Effector memory CD8-positive, alpha-beta T cell (primary cell): ENCODE measurements around the gene JAK1.

Source experiments
- ATAC-seq: fragments of 150-1000 bp; cut with Tn5 transposase; replicated peaks from 2 replicates; pipeline ENCODE4 v1.10.0; 2021; ENCODE audit warnings: mild to moderate bottlenecking, moderate library complexity
- DNase-seq, 3 experiments: peaks; one replicate each; pipeline ENCODE4 v3.0.0; 2021
- H3K27ac Mint-ChIP-seq, 2 donors: one replicate each; pipeline ENCODE4 v1.8.0; 2022; ENCODE audit warnings: mild to moderate bottlenecking in 2 of 2, mixed read lengths in 2 of 2, moderate library complexity in 2 of 2
- H3K27me3 Mint-ChIP-seq, 2 donors: one replicate each; pipeline ENCODE4 v1.8.0; 2022; ENCODE audit warnings: mixed read lengths in 2 of 2
- H3K36me3 Mint-ChIP-seq: one replicate; pipeline ENCODE4 v1.8.0; 2022; ENCODE audit warnings: mild to moderate bottlenecking, moderate library complexity, mixed read lengths; ENCODE audit not compliant: insufficient read depth
- H3K4me1 Mint-ChIP-seq, 2 donors: one replicate each; pipeline ENCODE4 v1.8.0; 2022; ENCODE audit warnings: low read depth in 2 of 2, mixed read lengths in 2 of 2
- H3K4me3 Mint-ChIP-seq, 2 donors: one replicate each; pipeline ENCODE4 v1.8.0; 2022; ENCODE audit warnings: mild to moderate bottlenecking in 2 of 2, mixed read lengths in 2 of 2, moderate library complexity in 2 of 2
- H3K9me3 Mint-ChIP-seq, 2 donors: one replicate each; pipeline ENCODE4 v1.8.0; 2022; ENCODE audit warnings: mixed read lengths in 2 of 2

JAK1 gene

DNA sequence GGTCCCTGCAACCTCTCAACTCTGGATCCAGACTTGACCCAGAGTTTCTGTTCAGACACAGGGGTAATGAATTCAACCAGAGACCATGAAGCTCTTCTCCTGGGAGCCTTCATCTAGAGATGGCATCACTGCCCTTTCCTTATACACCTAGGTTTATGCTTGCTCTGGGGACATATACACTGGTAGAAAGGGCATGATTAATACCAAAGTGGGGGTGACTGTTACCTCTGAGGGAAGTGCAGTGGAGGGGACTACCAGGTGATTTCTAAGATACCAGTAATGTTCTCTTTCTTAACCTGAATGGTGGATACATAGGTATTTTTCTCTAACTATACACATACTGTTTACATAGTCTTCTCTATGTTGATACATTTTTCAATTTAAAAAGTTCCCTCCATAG, 48.4 kb downstream of the JAK1 start:
- ATAC-seq (no peak), DNase-seq (no peak)
- no peaks in the 10 kb centered on the region for H3K27me3 Mint-ChIP-seq
- H3K9me3 Mint-ChIP-seq, result no peaks in the 10 kb centered on the region
- H3K4me3 Mint-ChIP-seq, result peak overlapping the region; percentile 76 to 77
- peak overlapping the region in 1 of 2 donors; percentile 74 for H3K27ac Mint-ChIP-seq
- H3K36me3 Mint-ChIP-seq, result peaks cover 22% of the 10 kb centered on the region
- peaks cover 79 to 93% of the 10 kb centered on the region in 2 donors for H3K4me1 Mint-ChIP-seq

DNA sequence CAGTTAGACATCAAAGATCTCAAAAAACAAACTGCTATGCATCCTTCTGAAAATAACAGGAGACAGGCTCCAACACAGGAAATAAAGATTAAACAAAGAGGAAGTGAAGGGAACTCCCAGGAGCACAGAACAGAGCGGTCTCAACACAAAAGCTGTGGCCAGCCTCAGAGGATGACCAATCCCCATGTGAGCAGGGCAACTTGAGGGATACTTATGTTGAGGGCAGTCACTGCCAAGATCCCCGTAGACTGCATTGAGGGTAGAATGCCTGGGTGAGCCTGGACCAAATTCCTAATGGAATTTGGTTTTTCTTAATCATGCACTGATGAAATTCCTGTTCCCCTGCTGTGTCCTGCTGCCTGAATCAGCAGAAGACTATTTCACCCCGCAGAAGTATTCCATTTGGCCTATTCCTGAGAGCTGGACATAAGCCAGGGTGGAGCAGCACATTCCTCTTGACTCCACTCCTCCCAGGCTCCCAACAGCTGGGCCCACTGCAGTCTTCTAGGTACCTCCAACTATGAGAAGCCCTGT, 49.0 kb downstream of the JAK1 start:
- H3K4me3 Mint-ChIP-seq, result peak overlapping the region; percentile 76 to 77
- ATAC-seq, result peak; percentile 13
- peak overlapping the region; percentile 74 to 94 for H3K27ac Mint-ChIP-seq

DNA sequence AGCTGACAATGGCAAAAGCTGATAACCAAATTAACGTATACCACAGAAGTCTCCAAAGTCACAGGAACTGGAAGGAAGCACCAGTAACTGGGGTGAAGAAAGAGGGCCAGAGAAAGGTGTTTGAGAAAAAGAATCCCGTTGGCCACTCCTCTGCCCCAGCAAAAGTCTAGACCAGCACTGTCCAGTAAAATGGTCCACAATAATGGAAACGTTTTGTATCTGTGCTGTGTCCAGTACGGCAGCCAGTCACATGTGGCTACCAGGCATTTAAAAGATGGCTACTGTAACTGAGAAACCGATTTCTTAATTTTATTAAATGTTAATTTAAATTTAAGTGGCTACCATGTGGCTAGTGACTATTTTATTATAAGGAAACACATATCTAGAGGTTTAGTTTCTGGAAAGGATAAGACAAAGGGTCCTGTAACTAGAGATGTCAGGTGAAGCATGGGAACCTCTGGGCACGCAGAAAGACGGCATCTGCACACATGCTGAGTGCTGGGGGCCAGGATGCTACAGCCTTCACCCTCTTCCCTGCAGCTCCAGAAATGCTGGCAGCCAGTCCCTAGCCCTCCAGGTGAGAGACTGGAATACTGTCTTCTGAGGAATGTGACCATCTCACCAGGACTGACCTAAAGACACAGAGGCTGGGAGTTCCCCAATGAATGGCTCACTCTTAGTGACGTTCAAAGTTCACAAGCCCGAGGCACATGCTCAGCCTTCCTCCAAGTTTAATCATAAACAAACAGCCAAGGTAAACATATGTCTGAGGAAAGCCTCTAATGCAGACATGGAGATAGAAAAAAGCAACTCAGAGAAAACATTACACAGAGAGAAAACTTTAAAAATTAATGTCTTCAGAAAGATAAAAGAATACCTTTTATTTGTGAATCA, 50.7 kb downstream of the JAK1 start:
- peaks cover 19% of the 10 kb centered on the region for H3K36me3 Mint-ChIP-seq
- H3K27me3 Mint-ChIP-seq, result no peaks in the 10 kb centered on the region
- peaks cover 74 to 89% of the 10 kb centered on the region in 2 donors for H3K4me1 Mint-ChIP-seq
- H3K9me3 Mint-ChIP-seq, result no peaks in the 10 kb centered on the region
- H3K27ac Mint-ChIP-seq, result peak overlapping the region; percentile 74 to 94
- peak overlapping the region; percentile 76 to 77 for H3K4me3 Mint-ChIP-seq
- ATAC-seq (peak; percentile 25), DNase-seq (no peak)

More for the DNA sequence above, 49.0 kb downstream of the JAK1 start:
- H3K9me3 Mint-ChIP-seq, result no peaks in the 10 kb centered on the region
- peaks cover 19% of the 10 kb centered on the region for H3K36me3 Mint-ChIP-seq
- DNase-seq, result no peak
- peaks cover 78 to 89% of the 10 kb centered on the region in 2 donors for H3K4me1 Mint-ChIP-seq
- no peaks in the 10 kb centered on the region for H3K27me3 Mint-ChIP-seq

DNA sequence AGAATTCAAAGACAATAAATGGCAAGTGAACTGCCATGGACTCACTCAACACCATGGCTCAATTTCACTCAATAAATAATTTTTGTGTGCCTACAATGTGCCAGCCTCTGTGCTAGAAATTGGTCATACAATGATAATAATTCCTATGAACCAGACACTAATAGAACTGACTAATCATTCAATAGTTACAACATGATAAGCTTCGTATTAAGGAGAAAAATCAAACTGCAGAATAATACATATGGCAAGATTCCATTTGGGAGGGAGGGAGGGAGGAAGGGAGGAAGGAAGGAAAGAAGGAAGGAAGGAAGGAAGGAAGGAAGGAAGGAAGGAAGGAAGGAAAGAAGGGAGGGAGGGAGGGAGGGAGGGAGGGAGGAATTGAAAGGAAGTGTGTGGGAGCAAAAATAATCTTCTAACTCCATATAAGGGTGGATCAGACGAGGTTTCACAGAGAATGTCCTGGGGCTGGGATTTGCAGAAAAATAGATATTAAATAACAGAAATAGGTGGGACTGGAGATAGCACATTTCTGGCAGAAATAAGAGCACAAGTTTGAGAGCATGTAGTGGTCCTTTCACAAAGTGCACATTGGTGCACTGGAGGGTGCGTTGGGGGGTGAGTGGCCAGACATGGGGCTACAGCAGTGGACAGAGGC, 52.9 kb downstream of the JAK1 start:
- Mint-ChIP-seq H3K4me1 (peaks cover 76 to 90% of the 10 kb centered on the region in 2 donors), H3K4me3 (peak overlapping the region; percentile 50 to 60)

DNA sequence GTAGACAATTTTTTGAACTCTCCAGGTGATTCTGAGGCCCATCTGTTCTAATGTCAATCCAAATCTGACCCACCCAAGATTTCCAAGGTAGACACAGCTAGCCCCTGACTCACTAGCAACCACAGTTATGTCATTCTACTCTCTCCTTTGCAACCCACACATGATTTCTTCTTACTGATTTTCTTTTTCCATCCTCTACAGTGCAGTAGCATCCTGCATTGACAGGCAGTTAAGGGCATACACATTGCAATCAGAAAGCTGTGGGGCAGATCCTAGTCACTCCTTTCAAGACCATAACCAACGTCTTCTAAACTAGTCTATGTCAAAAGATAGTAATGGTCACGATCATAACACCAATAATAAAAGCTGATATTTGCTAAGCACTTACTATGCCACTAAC, 54.2 kb downstream of the JAK1 start:
- ATAC-seq, result peak; percentile 38
- no peaks in the 10 kb centered on the region for H3K27me3 Mint-ChIP-seq
- H3K4me3 Mint-ChIP-seq, result peak overlapping the region; percentile 4 to 23
- H3K4me1 Mint-ChIP-seq, result peaks cover 75 to 90% of the 10 kb centered on the region in 2 donors
- H3K27ac Mint-ChIP-seq, result peak overlapping the region; percentile 5 to 18
- H3K36me3 Mint-ChIP-seq, result peaks cover 27% of the 10 kb centered on the region
- no peaks in the 10 kb centered on the region for H3K9me3 Mint-ChIP-seq
- DNase-seq, result no peak

More for the DNA sequence above, 52.9 kb downstream of the JAK1 start:
- Mint-ChIP-seq H3K9me3 (no peaks in the 10 kb centered on the region), H3K27me3 (no peaks in the 10 kb centered on the region), H3K27ac (peak overlapping the region in 1 of 2 donors; percentile 51), H3K36me3 (peaks cover 28% of the 10 kb centered on the region)
- DNase-seq, result no peak
- no peak for ATAC-seq

DNA sequence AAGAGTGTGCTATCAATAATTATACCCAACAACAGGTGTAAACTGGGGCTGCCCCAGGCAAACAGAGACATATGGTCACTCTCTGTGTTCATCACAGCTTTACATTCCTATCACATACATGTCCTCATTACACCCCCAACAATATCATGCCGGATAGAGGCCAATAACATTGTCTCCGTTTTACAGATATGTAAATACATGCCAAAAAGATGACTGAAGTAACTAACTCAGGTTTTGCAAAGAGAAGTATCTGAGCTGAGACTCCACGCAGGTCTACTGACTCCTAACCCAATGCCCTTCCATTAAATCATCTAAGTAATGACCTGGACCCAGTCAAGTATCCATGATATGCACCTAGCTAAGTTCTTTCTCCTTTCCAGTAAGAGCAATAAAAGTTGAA, 55.0 kb downstream of the JAK1 start:
- Mint-ChIP-seq H3K9me3 (no peaks in the 10 kb centered on the region), H3K27me3 (no peaks in the 10 kb centered on the region), H3K4me1 (peaks cover 73 to 90% of the 10 kb centered on the region in 2 donors), H3K27ac (peak overlapping the region; percentile 18 to 29), H3K36me3 (peaks cover 19% of the 10 kb centered on the region), H3K4me3 (peak overlapping the region in 1 of 2 donors; percentile 23)
- ATAC-seq (no peak), DNase-seq (no peak)

DNA sequence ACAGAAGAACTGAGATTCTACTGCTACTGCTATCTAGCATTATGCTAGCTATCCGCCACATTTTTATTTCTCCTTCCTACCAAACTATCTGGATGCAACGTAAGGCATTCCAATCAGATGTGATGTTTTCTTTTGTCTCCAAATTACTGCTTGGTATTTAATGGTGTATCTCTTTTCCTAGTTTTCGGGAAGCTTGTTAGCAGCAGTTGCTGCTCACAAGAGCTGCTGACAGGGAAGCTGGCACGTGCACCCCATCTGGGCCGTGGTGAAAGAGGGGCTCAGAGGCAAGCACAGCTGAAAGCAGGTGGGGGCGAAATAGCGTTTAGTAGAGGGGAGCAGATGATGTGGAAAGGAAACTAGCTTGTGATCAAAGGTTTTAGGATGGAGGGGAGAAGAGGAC, 57.3 kb downstream of the JAK1 start:
- DNase-seq, result no peak
- Mint-ChIP-seq H3K36me3 (peaks cover 14% of the 10 kb centered on the region), H3K4me3 (peak overlapping the region; percentile 41 to 43), H3K27me3 (no peaks in the 10 kb centered on the region), H3K27ac (peak overlapping the region; percentile 57 to 62), H3K4me1 (peaks cover 76 to 92% of the 10 kb centered on the region in 2 donors), H3K9me3 (no peaks in the 10 kb centered on the region)
- no peak for ATAC-seq

DNA sequence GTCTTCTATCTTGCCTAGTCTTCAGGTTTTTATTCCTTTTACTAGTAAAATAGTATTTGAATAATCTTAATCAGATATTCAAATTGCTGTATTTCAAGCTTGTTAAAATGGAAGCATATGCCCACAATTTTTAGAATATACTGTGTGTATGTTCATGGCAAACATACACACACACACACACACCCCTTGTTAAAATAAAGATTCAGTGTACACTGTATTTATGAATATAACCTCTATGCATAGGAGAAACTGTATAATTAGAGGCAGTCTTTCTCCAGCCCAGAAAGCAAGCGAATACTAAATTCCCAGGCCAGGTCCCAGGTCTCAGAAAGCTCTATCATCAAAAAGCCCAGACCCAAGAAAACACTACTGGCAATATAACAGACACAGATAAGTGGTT, 57.8 kb downstream of the JAK1 start:
- Mint-ChIP-seq H3K36me3 (peaks cover 11% of the 10 kb centered on the region), H3K4me3 (peak overlapping the region; percentile 41 to 43), H3K27ac (peak overlapping the region; percentile 57 to 91), H3K9me3 (no peaks in the 10 kb centered on the region), H3K4me1 (peaks cover 72 to 91% of the 10 kb centered on the region in 2 donors), H3K27me3 (no peaks in the 10 kb centered on the region)
- DNase-seq (no peak), ATAC-seq (no peak)

DNA sequence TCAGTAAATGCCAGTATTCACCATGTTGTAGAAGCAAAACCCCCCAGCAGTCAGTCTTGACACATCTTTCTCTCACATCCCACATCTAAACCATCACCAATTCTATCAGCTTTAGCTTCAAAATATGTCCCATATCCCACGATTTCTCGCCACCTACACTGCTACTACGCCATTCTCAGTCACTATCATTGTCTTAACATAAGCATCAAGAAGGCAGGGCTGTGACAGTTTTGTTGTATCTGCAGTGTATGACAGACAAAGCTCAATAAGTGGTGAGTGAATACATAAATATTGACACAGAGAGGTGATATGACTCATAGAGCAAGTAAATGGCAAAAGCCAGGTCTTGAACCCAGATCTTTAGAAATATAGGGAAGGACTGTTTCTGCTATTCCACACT, 59.9 kb downstream of the JAK1 start:
- H3K36me3 Mint-ChIP-seq, result peaks cover 13% of the 10 kb centered on the region
- DNase-seq, result no peak
- peak overlapping the region; percentile 9 to 91 for H3K27ac Mint-ChIP-seq
- H3K9me3 Mint-ChIP-seq, result no peaks in the 10 kb centered on the region
- H3K4me1 Mint-ChIP-seq, result peaks cover 72 to 92% of the 10 kb centered on the region in 2 donors
- H3K27me3 Mint-ChIP-seq, result no peaks in the 10 kb centered on the region
- peak; percentile 16 for ATAC-seq
- peak overlapping the region in 1 of 2 donors; percentile 39 for H3K4me3 Mint-ChIP-seq

DNA sequence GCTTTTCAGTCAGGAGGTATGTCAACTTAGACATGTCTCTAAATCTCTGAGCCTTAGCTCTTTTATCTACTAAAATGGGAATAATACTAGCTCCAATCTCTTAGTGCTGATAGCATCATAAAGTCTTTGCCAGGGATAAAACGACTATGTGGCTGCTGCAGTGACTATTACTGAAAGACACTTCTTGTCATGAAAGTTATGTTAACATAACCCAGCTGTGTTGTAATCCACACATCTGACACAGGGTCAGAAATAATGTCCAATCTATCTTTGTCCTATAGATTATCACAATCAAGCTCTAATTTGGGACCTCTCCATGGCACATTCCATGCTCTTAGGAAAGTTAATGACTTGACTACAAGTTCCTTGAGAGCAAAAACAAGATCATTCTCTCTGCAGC, 62.8 kb downstream of the JAK1 start:
- H3K4me3 Mint-ChIP-seq, result no peak overlapping the region
- H3K4me1 Mint-ChIP-seq, result peaks cover 68 to 93% of the 10 kb centered on the region in 2 donors
- no peaks in the 10 kb centered on the region for H3K9me3 Mint-ChIP-seq
- no peak for DNase-seq
- peaks cover 8% of the 10 kb centered on the region for H3K36me3 Mint-ChIP-seq
- no peaks in the 10 kb centered on the region for H3K27me3 Mint-ChIP-seq
- no peak overlapping the region for H3K27ac Mint-ChIP-seq
- no peak for ATAC-seq

DNA sequence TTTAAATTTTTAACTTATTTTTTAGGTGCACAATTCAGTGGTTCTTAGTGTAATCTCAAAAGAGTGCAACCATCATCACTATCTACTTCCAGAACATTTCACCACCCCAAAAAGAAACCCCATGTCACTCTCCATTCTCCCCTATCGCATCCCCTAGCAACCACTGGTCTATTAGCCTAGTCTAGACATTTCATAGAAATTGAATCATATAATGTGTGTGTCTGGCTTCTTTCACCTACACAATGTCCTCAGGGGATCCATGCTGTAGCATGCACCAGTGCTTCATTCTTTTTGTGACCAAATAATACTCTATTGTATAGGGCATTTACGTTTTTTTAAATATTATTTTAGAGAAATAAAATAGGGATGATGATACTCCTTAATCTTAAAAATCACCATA, 64.7 kb downstream of the JAK1 start:
- ATAC-seq (peak; percentile 18), DNase-seq (no peak)
- no peak overlapping the region for H3K27ac Mint-ChIP-seq
- no peaks in the 10 kb centered on the region for H3K27me3 Mint-ChIP-seq
- H3K9me3 Mint-ChIP-seq, result no peaks in the 10 kb centered on the region
- H3K36me3 Mint-ChIP-seq, result peaks cover 11% of the 10 kb centered on the region
- no peak overlapping the region for H3K4me3 Mint-ChIP-seq
- peaks cover 65 to 94% of the 10 kb centered on the region in 2 donors for H3K4me1 Mint-ChIP-seq

DNA sequence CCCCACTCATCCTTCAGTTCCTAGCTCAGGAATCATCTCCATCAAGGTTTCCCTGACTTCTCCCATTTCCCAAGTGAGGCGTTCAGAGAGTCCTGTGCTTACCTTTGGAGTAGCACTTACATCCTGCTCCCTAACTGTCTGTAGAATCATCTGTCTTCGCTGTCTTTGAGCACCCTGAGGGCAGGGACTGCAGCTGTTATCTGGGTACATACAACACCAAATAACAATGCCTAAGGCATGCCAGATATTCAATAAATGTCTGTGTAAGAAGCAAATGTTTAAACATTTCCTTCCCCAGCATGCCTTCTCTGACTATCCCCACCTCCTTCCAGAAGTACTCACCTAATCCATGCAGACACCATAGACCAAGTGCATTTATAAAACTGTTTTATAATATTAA, 65.4 kb downstream of the JAK1 start:
- no peaks in the 10 kb centered on the region for H3K27me3 Mint-ChIP-seq
- no peaks in the 10 kb centered on the region for H3K9me3 Mint-ChIP-seq
- DNase-seq, result no peak
- peak overlapping the region in 1 of 2 donors; percentile 63 for H3K27ac Mint-ChIP-seq
- H3K36me3 Mint-ChIP-seq, result peaks cover 11% of the 10 kb centered on the region
- H3K4me3 Mint-ChIP-seq, result peak overlapping the region; percentile 14 to 38
- no peak for ATAC-seq
- peaks cover 65 to 94% of the 10 kb centered on the region in 2 donors for H3K4me1 Mint-ChIP-seq

DNA sequence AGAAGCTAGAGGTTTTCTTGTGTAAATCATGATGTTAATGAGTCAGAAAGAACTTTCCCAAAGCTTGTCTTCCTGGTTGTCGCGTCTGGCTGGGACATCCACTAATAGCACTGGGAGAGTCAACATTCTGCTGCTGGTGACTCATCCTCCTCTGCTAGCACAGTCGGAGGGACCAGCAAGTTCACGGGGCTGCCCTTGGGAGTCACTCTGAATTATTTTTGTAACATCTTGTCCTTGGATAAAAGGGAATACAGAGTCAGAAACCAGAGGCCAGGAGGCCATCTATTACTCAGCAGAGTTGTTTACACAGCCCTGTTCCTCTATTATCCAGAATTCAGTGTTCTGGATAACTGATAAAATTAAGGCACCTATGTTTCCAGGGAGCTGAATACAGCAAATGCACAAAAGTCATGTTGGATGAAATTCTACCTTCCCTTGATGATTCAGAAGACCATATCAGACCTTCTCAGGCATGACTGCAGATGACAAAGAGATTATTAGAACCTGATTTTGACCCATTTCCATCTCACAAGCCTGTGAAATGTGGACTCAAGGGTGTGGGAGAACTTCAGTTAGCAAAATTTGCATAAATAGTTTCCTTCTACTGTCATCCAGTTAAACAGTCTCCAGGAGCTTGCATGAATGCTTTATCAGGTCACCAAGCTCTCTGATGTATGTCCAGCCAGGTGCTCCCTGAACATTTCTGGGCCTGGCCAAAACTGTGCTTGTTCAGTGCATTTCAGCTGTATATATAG, 68.1 kb downstream of the JAK1 start:
- ATAC-seq (peak; percentile 61), DNase-seq (no peak)
- no peaks in the 10 kb centered on the region for H3K27me3 Mint-ChIP-seq
- H3K4me3 Mint-ChIP-seq, result peak overlapping the region; percentile 28 to 57
- peaks cover 11% of the 10 kb centered on the region for H3K36me3 Mint-ChIP-seq
- H3K9me3 Mint-ChIP-seq, result no peaks in the 10 kb centered on the region
- peak overlapping the region in 1 of 2 donors; percentile 26 for H3K27ac Mint-ChIP-seq
- H3K4me1 Mint-ChIP-seq, result peaks cover 69 to 91% of the 10 kb centered on the region in 2 donors
